DMS153 treated with DMSO at 0.1 percent for 48 hours (cell line): ENCODE data around the gene MAP4K4.

Source experiments
- DNase-seq: peaks from one replicate; lab custom pipeline; 2025; ENCODE audit not compliant: unreplicated experiment; lab: John Stamatoyannopoulos, UW

Gene MAP4K4

GRCh38 chr2:101692041-101692440 lies 5.5 kb upstream of the MAP4K4 start:
- no peak for DNase-seq

GRCh38 chr2:101692766-101693165 lies 4.7 kb upstream of the MAP4K4 start:
- no peak for DNase-seq

DNA sequence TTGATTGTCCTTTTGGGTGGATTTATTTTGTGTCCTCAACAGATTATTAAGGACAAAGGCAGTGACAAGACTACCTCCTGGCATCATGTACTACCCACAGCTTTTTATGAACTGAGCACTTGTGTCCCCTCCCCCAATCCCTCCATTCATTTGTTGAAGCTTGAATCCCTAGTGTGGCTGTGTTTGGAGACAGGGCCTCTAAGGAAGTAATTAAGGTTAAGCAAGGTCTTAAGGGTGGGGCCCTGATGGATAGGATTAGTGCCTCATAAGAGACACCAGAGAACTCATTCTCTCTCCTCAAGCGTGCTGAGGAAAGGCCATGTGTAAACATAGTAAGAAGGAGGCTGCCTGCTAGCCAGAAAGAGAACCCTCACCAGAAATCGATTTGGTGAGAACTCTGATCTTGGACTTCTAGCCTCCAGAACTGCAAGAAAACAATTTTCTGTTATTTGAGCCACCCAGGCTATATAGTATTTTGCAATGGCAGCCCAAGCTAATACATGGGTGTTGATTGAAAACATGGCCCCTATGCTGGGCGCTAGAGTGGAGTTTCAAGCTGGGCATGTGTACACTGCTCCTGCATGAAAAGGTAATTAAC lies 3.4 kb upstream of the MAP4K4 start:
- no peak for DNase-seq

- DNase-seq = peak; percentile 29
Observed at GRCh38 chr2:101696272-101697123, 1.0 kb upstream of the MAP4K4 start.

DNA sequence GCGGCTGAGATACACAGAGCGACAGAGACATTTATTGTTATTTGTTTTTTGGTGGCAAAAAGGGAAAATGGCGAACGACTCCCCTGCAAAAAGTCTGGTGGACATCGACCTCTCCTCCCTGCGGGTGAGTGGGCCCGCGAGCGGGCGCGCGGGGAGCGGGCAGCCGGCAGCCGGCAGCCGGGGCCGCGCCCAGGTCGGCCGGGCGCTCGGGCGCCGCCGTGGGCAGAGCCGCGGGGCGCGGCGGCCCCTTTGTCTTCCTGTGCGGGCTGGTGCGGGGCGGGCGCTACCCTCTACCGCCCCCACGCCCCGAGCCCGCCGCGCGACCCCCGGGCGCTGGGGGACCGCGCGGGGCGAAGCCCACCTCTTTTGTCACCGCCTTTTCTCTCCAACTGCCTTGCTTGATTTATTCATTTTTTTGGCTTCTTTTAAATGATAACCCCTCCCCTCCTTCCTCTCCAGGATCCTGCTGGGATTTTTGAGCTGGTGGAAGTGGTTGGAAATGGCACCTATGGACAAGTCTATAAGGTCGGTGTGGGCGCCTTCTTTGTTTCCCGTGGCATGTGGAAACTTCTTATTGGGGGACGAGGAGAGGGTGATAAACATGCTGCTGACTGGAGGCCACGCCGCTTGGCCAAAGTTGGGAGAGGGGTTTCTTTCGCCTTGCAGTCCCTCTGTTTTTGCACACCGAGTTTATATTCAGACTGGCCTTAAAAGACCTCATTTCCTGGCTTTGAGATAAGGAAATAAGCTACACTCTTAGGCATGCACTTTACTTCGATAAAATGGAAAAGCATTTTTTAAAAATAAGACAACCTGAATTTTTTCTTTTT lies 722 bp downstream of the MAP4K4 start:
- no peak for DNase-seq

- no peak for DNase-seq
Observed at GRCh38 chr2:101698844-101699754, 1.6 kb downstream of the MAP4K4 start.

DNA sequence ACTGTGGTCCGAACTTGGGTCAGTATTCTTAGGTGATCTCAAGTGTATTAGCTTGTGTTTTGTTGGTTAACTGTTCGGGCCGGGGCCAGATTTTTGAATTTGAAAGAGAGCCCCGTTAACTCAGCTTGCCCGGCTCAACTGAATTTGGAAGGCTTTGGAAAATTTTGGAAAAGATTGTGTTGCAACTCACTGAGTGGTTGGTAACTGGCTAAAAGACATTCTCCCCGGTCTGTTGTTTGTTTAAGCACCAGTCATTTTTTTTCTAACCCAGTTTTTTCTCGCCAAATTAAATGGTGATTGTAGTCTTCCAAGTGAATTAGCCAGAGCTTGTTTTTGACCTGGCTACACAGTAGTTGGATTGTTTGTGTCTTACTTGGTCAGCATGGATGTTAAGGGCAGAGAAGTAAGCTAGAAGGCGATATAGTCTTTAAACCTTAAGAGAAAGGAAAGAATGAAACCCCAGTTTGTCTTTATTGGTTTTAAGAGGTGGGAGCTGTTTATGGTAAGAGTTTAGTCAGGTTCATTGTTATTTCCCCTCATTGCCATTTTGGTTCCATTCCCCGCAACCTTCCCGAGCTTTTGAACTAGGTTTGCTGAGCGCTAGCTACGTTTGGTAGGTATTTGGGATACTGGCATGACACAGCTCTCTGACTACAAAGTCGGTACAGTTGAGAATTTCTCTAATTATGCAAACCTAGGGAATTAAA lies 2.4 kb downstream of the MAP4K4 start:
- DNase-seq = no peak

DNA sequence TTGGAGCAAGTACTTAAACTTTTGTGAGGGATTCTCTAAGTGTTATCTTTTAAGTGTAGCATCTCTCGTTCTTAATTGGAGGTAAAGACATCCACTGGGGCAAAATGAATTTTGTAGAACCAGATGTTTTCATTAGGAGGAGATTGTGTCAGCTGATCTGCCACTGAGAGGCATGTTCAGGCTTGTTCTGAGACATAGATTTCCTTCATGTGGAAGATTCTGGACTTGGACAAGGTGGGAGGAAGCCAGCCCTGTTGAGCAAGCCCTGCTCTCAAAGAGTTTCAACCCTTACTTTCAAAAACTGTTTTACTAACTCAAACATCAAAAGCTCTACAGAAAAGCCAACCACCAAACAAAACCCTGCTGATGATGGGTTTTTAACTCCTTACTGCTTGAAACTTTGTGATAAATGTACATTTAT lies 6.5 kb downstream of the MAP4K4 start:
- DNase-seq = no peak

- no peak for DNase-seq
Observed at GRCh38 chr2:101704816-101705578, 7.5 kb downstream of the MAP4K4 start.

DNA sequence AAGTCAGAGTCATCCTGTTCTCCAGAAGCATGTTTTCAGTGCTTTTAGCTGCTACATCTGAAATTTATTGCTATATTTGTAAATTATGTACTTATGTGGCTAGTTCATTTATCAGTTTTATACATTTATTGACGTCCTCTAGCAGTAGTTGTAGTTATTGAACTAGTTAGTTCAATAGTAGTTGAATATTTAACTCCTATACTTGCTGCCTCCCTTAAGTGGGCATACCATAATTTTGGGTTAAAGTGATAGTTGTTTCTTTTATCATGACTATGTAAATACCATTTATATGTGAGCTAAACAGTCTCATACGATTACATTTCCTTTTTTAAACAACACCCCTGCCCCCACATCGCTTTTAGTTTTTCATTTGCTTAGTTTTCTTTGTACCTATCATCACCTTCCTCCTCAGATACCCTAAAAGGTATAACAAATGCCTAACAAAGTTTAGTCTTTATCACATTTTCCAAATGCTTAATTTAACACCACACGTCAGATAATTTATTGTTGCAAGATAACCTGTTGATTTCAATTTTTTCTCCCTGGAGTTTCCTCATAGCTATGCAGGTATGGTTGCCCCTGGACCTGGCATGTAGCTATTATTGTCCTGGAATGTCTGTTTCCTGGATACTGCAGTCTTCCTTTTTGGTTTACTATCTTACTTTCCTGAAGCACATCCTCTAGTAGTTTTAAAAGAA lies 8.8 kb downstream of the MAP4K4 start:
- DNase-seq = no peak

GRCh38 chr2:101706819-101707177 lies 9.3 kb downstream of the MAP4K4 start:
- no peak for DNase-seq

DNA sequence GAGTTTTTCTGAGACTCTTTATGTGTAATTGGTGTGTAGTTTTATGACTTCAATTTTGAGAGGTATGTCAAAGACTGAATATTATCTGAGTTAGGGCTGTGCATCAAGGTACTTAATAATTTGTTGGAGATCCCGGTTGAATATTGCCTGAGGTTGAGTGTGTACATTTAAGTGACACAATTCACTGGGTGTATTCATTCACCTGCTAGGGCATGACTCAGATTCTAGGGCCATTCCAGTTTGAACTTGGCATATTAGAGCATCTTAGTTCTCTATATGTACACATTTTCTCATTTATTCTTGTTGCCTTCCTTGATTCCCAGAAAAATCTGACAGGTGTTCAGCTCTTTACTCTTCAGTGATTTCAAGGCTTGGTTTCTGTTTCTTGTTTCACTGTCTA lies 12.5 kb downstream of the MAP4K4 start:
- DNase-seq = no peak

GRCh38 chr2:101710471-101711318 lies 13.2 kb downstream of the MAP4K4 start:
- DNase-seq = no peak

GRCh38 chr2:101714118-101714517 lies 16.6 kb downstream of the MAP4K4 start:
- DNase-seq = no peak

- DNase-seq = no peak
Observed at GRCh38 chr2:101717071-101717845, 19.8 kb downstream of the MAP4K4 start.

DNA sequence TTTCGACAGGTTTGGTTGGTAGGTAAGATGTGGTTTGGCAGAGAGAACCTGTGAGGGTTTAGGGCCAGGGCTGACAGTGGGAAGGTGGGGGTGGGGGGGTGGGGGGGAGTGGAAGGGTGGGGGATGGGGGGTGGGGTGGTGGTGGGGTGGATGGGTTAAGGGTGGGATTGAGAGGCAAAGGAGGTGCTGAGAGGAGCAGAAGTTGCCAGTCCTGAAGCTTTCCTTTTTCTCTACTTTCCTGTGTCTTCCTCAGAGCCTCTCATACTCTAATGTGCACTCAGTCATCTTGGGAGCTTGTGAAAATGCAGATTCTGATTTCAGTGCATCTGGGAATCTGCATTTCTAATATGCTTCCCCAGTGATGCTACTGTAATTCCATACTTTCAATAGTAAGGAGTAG lies 21.0 kb downstream of the MAP4K4 start:
- DNase-seq = no peak

- DNase-seq = no peak
Observed at GRCh38 chr2:101718993-101719571, 21.6 kb downstream of the MAP4K4 start.
